ACC112 (cell line): ENCODE measurements around the gene NFE2L2.

Experiments
- H2AFZ ChIP-seq: fragments of 200-600 bp; sonication (generic); one replicate; pipeline ENCODE4 v1.6.0; 2017; ENCODE audit warnings: antibody characterized with exemption, low read length; ENCODE audit not compliant: unreplicated experiment
- H3K27ac ChIP-seq: fragments of 200-600 bp; sonication (generic); 2 replicates; pipeline ENCODE4 v1.5.1; 2014; ENCODE audit warnings: low read depth, mild to moderate bottlenecking, antibody characterized with exemption, low read length, moderate library complexity
- H3K27me3 ChIP-seq: fragments of 200-600 bp; sonication (generic); 2 replicates; pipeline ENCODE4 v1.6.1; 2014; ENCODE audit warnings: mild to moderate bottlenecking, antibody characterized with exemption, low read length, moderate library complexity, mixed read lengths; ENCODE audit not compliant: insufficient read depth
- H3K36me3 ChIP-seq: fragments of 200-600 bp; sonication (generic); 2 replicates; pipeline ENCODE4 v1.6.1; 2016; ENCODE audit warnings: mild to moderate bottlenecking, antibody characterized with exemption, low read length, moderate library complexity, mixed read lengths; ENCODE audit not compliant: insufficient read depth
- H3K4me1 ChIP-seq: fragments of 200-600 bp; sonication (generic); one replicate; pipeline ENCODE4 v1.6.1; 2016; ENCODE audit warnings: low read length, mixed read lengths; ENCODE audit not compliant: insufficient read depth, unreplicated experiment, control insufficient read depth
- H3K4me3 ChIP-seq: fragments of 200-600 bp; sonication (generic); 2 replicates; pipeline ENCODE4 v1.5.1; 2014; ENCODE audit warnings: mild to moderate bottlenecking, low read depth, low read length
- H3K79me2 ChIP-seq: fragments of 200-600 bp; sonication (generic); one replicate; pipeline ENCODE4 v1.6.0; 2016; ENCODE audit warnings: low read length; ENCODE audit not compliant: control insufficient read depth, unreplicated experiment, insufficient read depth

Gene NFE2L2

GRCh38 chr2:177256695-177257094 is 7.8 kb downstream of the NFE2L2 start:
- Histone ChIP-seq H3K79me2 (peaks cover 99% of the 10 kb centered on the region), H3K4me3 (no peak overlapping the region), H3K36me3 (peaks cover 32% of the 10 kb centered on the region), H2AFZ (no peak overlapping the region), H3K27ac (no peak overlapping the region), H3K27me3 (no peaks in the 10 kb centered on the region), H3K4me1 (peaks cover 74% of the 10 kb centered on the region)

- Histone ChIP-seq H3K79me2 (peaks cover 99% of the 10 kb centered on the region), H3K27me3 (no peaks in the 10 kb centered on the region), H2AFZ (no peak overlapping the region), H3K4me1 (peaks cover 73% of the 10 kb centered on the region), H3K27ac (no peak overlapping the region), H3K4me3 (peak overlapping the region; percentile 23; the same call in 1 of the 2 replicates), H3K36me3 (peaks cover 32% of the 10 kb centered on the region)
These were observed 8.5 kb downstream of the NFE2L2 start for GRCh38 chr2:177256026-177256425.

GRCh38 chr2:177255227-177255601 is 9.3 kb downstream of the NFE2L2 start:
- Histone ChIP-seq H3K4me1 (peaks cover 74% of the 10 kb centered on the region), H3K4me3 (0 out of 2 replicates have a peak overlapping the region, but pooled peaks have one; percentile 30), H3K36me3 (peaks cover 32% of the 10 kb centered on the region), H2AFZ (no peak overlapping the region), H3K27ac (peak overlapping the region; percentile 26), H3K27me3 (no peaks in the 10 kb centered on the region), H3K79me2 (peaks cover 99% of the 10 kb centered on the region)

- H3K79me2 ChIP-seq: peaks cover 100% of the 10 kb centered on the region
- H3K36me3 ChIP-seq: peaks cover 35% of the 10 kb centered on the region
- H3K4me3 ChIP-seq: peak overlapping the region; percentile 30; the same call in 1 of the 2 replicates
- peaks cover 72% of the 10 kb centered on the region for H3K4me1 ChIP-seq
- H3K27ac ChIP-seq: peak overlapping the region; percentile 26
- H2AFZ ChIP-seq: no peak overlapping the region
- no peaks in the 10 kb centered on the region for H3K27me3 ChIP-seq
These were observed 9.9 kb downstream of the NFE2L2 start for GRCh38 chr2:177254433-177255226.

- Histone ChIP-seq H3K27ac (no peak overlapping the region), H3K4me1 (peaks cover 72% of the 10 kb centered on the region), H3K36me3 (peaks cover 33% of the 10 kb centered on the region), H3K79me2 (peaks cover 100% of the 10 kb centered on the region), H3K4me3 (no peak overlapping the region), H3K27me3 (no peaks in the 10 kb centered on the region), H2AFZ (no peak overlapping the region)
These were observed 10.8 kb downstream of the NFE2L2 start for GRCh38 chr2:177253704-177254103.

- Histone ChIP-seq H3K27me3 (no peaks in the 10 kb centered on the region), H3K4me1 (peaks cover 70% of the 10 kb centered on the region), H3K36me3 (peaks cover 27% of the 10 kb centered on the region), H3K4me3 (no peak overlapping the region), H2AFZ (no peak overlapping the region), H3K79me2 (peaks cover 100% of the 10 kb centered on the region), H3K27ac (peak overlapping the region; percentile 51; the same call in 1 of the 2 replicates)
These were observed 11.6 kb downstream of the NFE2L2 start for GRCh38 chr2:177252808-177253531.

GRCh38 chr2:177251165-177251542 is 13.4 kb downstream of the NFE2L2 start:
- H3K36me3 ChIP-seq: peaks cover 26% of the 10 kb centered on the region
- peak overlapping the region; percentile 51 for H3K27ac ChIP-seq
- peaks cover 98% of the 10 kb centered on the region for H3K79me2 ChIP-seq
- H3K4me3 ChIP-seq: no peak overlapping the region
- peaks cover 55% of the 10 kb centered on the region for H3K4me1 ChIP-seq
- H3K27me3 ChIP-seq: no peaks in the 10 kb centered on the region
- H2AFZ ChIP-seq: no peak overlapping the region

GRCh38 chr2:177250461-177250860 is 14.1 kb downstream of the NFE2L2 start:
- H3K79me2 ChIP-seq: peaks cover 97% of the 10 kb centered on the region
- H3K36me3 ChIP-seq: peaks cover 26% of the 10 kb centered on the region
- H3K4me1 ChIP-seq: peaks cover 53% of the 10 kb centered on the region
- H3K4me3 ChIP-seq: no peak overlapping the region
- H3K27ac ChIP-seq: no peak overlapping the region
- H3K27me3 ChIP-seq: no peaks in the 10 kb centered on the region
- no peak overlapping the region for H2AFZ ChIP-seq

GRCh38 chr2:177249038-177249437 is 15.5 kb downstream of the NFE2L2 start:
- Histone ChIP-seq H3K4me1 (peaks cover 53% of the 10 kb centered on the region), H3K4me3 (no peak overlapping the region), H3K79me2 (peaks cover 95% of the 10 kb centered on the region), H3K27me3 (no peaks in the 10 kb centered on the region), H2AFZ (no peak overlapping the region), H3K27ac (no peak overlapping the region), H3K36me3 (peaks cover 16% of the 10 kb centered on the region)

- H3K27ac ChIP-seq: no peak overlapping the region
- peaks cover 51% of the 10 kb centered on the region for H3K4me1 ChIP-seq
- peaks cover 94% of the 10 kb centered on the region for H3K79me2 ChIP-seq
- H3K27me3 ChIP-seq: no peaks in the 10 kb centered on the region
- no peak overlapping the region for H2AFZ ChIP-seq
- H3K4me3 ChIP-seq: no peak overlapping the region
- H3K36me3 ChIP-seq: peaks cover 8% of the 10 kb centered on the region
These were observed 16.7 kb downstream of the NFE2L2 start for GRCh38 chr2:177247693-177248262.
